GM12878 (cell line): Measurements from ENCODE around the gene SFSWAP. TPM values are rescaled to one million over a fixed set of nuclear protein-coding genes. Genes with fewer than 3 reads are reported as not detected.
"Not testable (repeated sequence)": the region's sequence is repeated elsewhere in the genome, so short reads cannot be mapped to it uniquely, and the experiment has no call there.

Experiments
- ATAC-seq: fragments of 200-7000 bp; cut with Tn5 transposase; 3 replicates; pipeline ENCODE4 v1.9.1; 2020; ENCODE audit warnings: mild to moderate bottlenecking, moderate library complexity
- BruUV-seq: library from RNA; stranded (reverse); fragments of 400-500 nt; replicated peaks from 2 replicates; lab custom pipeline; 2021; lab: Mats Ljungman, UMichigan
- CTCF ChIA-PET: fragments of 300-600 bp; sonication (Branson Sonifier 250); formaldehyde crosslinking; extraction: SDS; loops from one replicate; lab custom pipeline; 2021; ENCODE audit warnings: inconsistent platforms; lab: Yijun Ruan, JAX
- POLR2A ChIA-PET: fragments of 350-600 bp; formaldehyde crosslinking; extraction: SDS; loops from one replicate; lab custom pipeline; 2021; ENCODE audit warnings: inconsistent platforms; lab: Charles Lee
- RAD21 ChIA-PET: fragments of 300-600 bp; sonication (Branson Sonifier 250); formaldehyde crosslinking; loops from one replicate; lab custom pipeline; 2023; ENCODE audit warnings: antibody characterized with exemption; ENCODE audit not compliant: unreplicated experiment; lab: Charles Lee
- SMC1A ChIA-PET: fragments of 300-600 bp; sonication (Branson Sonifier 250); formaldehyde crosslinking; loops from one replicate; lab custom pipeline; 2023; ENCODE audit not compliant: unreplicated experiment, uncharacterized antibody; lab: Charles Lee
- DNase-seq: peaks from one replicate; pipeline ENCODE4 v3.0.0-alpha.2; 2011; ENCODE audit warnings: low read depth, low spot score
- FAIRE-seq: peaks from 3 replicates; lab custom pipeline; 2011; peaks lifted over from hg19 to GRCh38; lab: Jason Lieb, UNC
- H2AFZ ChIP-seq: 2 replicates; pipeline ENCODE4 v1.6.0; 2011; ENCODE audit warnings: low read depth, low read length, control low read depth; ENCODE audit not compliant: control insufficient read depth
- H3K27ac ChIP-seq: 2 replicates; pipeline ENCODE4 v1.5.1; 2011; ENCODE audit warnings: control low read depth; ENCODE audit not compliant: control insufficient read depth, insufficient read depth
- H3K27me3 ChIP-seq, 2 experiments: replicated peaks in 1 of 2; 2 replicates each; pipeline versions ENCODE4 v1.6.0 to v1.6.1; 2011; ENCODE audit warnings: low read length in 1 of 2; ENCODE audit not compliant: control insufficient read depth in 2 of 2, insufficient read depth in 2 of 2
- H3K36me3 ChIP-seq, 2 experiments: 2 replicates each; pipeline ENCODE4 v1.5.1; 2011; ENCODE audit warnings: low read length in 1 of 2; ENCODE audit not compliant: control insufficient read depth in 2 of 2, insufficient read depth in 2 of 2
- H3K4me1 ChIP-seq: 2 replicates; pipeline ENCODE4 v1.6.1; 2011; ENCODE audit warnings: mild to moderate bottlenecking, low read length, moderate library complexity, mixed read lengths; ENCODE audit not compliant: control insufficient read depth, insufficient read depth
- H3K4me2 ChIP-seq: 2 replicates; pipeline ENCODE4 v1.6.0; 2011; ENCODE audit warnings: control low read depth; ENCODE audit not compliant: control insufficient read depth, insufficient read depth
- H3K4me3 ChIP-seq: fragments of 200-600 bp; sonication (generic); 2 replicates; pipeline ENCODE4 v1.5.1; 2016
- H3K79me2 ChIP-seq: 2 replicates; pipeline ENCODE4 v1.6.0; 2011; ENCODE audit warnings: low read length; ENCODE audit not compliant: control insufficient read depth, insufficient read depth
- H3K9ac ChIP-seq: 2 replicates; pipeline ENCODE4 v1.8.0; 2011; ENCODE audit warnings: low read length, control low read depth, mixed read lengths; ENCODE audit not compliant: control insufficient read depth, insufficient read depth
- H3K9me3 ChIP-seq: replicated peaks from 3 replicates; pipeline ENCODE4 v1.5.1; 2011; ENCODE audit warnings: mild to moderate bottlenecking, low read length; ENCODE audit not compliant: control insufficient read depth, insufficient read depth
- H4K20me1 ChIP-seq: 2 replicates; pipeline ENCODE4 v1.6.0; 2011; ENCODE audit not compliant: control insufficient read depth, insufficient read depth
- WGBS: methylation state at CpG from one replicate; pipeline ENCODE4 v1.1.6; 2016; ENCODE audit warnings: low lambda C conversion rate; ENCODE audit not compliant: insufficient replicate concordance, insufficient coverage; ENCODE audit errors: missing lambda C conversion rate; 5-methylcytosine and 5-hydroxymethylcytosine counted together
- in situ Hi-C: fragments of 300-500 bp; cut with MboI; formaldehyde crosslinking; loops from 9 replicates; pipeline ENCODE4 v1.14.3; 2018; ENCODE audit warnings: mixed read lengths
- intact Hi-C: fragments of 100-400 bp; cut with micrococcal nuclease; formaldehyde crosslinking; loops from one replicate; pipeline ENCODE4 v1.14.2; 2022; ENCODE audit not compliant: unreplicated experiment
- polyA plus RNA-seq, 11 experiments: library from polyadenylated mRNA; depleted of rRNA in 4 of 11; unstranded in 6 of 11; stranded (reverse) in 5 of 11; fragments of >200 nt; fragmentation: Nextera tagmentation in 4 of 11; fragmentation: Illumina TruSeq in 1 of 11; extraction: Ambion mirVana in 4 of 11; extraction: Trizol in 1 of 11; gene quantifications; 1 replicate in 1 of 11; 2 replicates in 10 of 11; pipeline versions ENCODE4 v1.2.1 to v1.2.3, GENCODE V29; 2011 to 2016; ENCODE audit warnings: inconsistent platforms in 2 of 11, missing spikeins in 2 of 11, low read depth in 1 of 11
- total RNA-seq, 4 experiments: library from RNA; depleted of rRNA in 3 of 4; stranded (reverse); fragments of >200 nt in 3 of 4; fragmentation: Illumina TruSeq in 1 of 4; extraction: Trizol in 1 of 4; gene quantifications; 2 replicates each; pipeline versions ENCODE4 v1.2.1 to v1.2.3, GENCODE V29; 2013 to 2021

Gene SFSWAP
- total and polyA plus RNA-seq, 10 of the 15 experiments (the other 5 are each of a cell fraction or from before 2014, with no cell fraction given) = 1.8 to 48.6 (median 25.0) TPM

DNA sequence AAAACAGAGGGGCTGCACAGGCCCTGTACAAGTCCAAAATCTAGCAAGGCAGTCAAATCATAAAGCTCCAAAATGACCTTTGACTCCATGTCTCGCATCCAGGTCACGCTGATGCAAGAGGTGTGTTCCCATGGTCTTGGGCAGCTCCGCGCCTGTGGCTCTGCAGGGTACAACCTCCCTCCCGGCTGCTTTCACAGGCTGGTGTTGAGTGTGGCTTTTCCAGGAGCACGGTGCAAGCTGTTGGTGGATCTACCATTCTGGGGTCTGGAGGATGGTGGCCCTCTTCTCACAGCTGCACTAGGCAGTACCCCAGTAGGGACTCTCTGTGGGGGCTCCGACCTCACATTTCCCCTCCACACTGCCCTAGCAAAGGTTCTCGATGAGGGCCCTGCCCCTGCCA lies 32.5 kb downstream of the SFSWAP start:
- in situ Hi-C loops = not testable (repeated sequence)

DNA sequence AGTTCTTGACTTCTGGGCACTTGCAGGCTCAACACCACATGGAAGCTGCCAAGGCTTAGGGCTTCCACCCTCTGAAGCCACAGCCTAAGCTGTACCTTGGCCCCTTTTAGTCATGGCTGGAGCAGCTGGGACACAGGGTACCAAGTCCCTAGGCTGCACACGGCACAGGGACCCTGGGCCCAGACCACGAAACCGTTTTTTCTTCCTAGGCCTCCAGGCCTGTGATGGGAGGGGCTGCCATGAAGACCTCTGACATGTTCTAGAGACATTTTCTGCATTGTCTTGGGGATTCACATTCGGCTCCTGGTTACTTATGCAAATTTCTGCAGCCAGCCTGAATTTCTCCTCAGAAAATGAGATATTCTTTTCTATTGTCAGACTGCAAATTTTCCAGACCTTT lies 33.0 kb downstream of the SFSWAP start:
- H3K4me2 ChIP-seq, H3K79me2 ChIP-seq, H3K27me3 ChIP-seq, H2AFZ ChIP-seq, intact Hi-C loops, ATAC-seq, H3K4me1 ChIP-seq, DNase-seq, H4K20me1 ChIP-seq, SMC1A ChIA-PET, H3K27ac ChIP-seq, BruUV-seq, in situ Hi-C loops, POLR2A ChIA-PET, H3K9me3 ChIP-seq, CTCF ChIA-PET, H3K4me3 ChIP-seq, FAIRE-seq, RAD21 ChIA-PET, H3K9ac ChIP-seq: not testable (repeated sequence)
- WGBS = 87% methylated on average over 4 of the region's 4 CpGs
- H3K36me3 ChIP-seq = peaks cover 5 to 20% of the 10 kb centered on the region in 2 experiments

More for the DNA sequence above, 32.5 kb downstream of the SFSWAP start:
- H3K4me3 ChIP-seq, H3K79me2 ChIP-seq, FAIRE-seq, H4K20me1 ChIP-seq, CTCF ChIA-PET, intact Hi-C loops, ATAC-seq, H3K27me3 ChIP-seq, H3K4me2 ChIP-seq, H3K9ac ChIP-seq, RAD21 ChIA-PET, POLR2A ChIA-PET, BruUV-seq, H3K27ac ChIP-seq, H2AFZ ChIP-seq, SMC1A ChIA-PET, H3K4me1 ChIP-seq, DNase-seq, H3K9me3 ChIP-seq: not testable (repeated sequence)
- H3K36me3 ChIP-seq = peaks cover 5 to 20% of the 10 kb centered on the region in 2 experiments
- WGBS = over 99% methylated on average over 8 of the region's 8 CpGs

- H3K36me3 ChIP-seq = peaks cover 5 to 20% of the 10 kb centered on the region in 2 experiments
- H3K4me2 ChIP-seq, H3K27ac ChIP-seq, H3K9ac ChIP-seq, SMC1A ChIA-PET, FAIRE-seq, H3K9me3 ChIP-seq, H3K27me3 ChIP-seq, ATAC-seq, in situ Hi-C loops, POLR2A ChIA-PET, intact Hi-C loops, BruUV-seq, H2AFZ ChIP-seq, H3K4me1 ChIP-seq, RAD21 ChIA-PET, DNase-seq, H3K79me2 ChIP-seq, H3K4me3 ChIP-seq, H4K20me1 ChIP-seq: not testable (repeated sequence)
- CTCF ChIA-PET = interaction anchor here (0.6 kb wide), 1 partner anchor 11 kb away, joined by 3 read pairs; no protein-coding TSS in a partner anchor
- 100% methylated on average over 1 of the region's 1 CpG for WGBS
These were observed 33.8 kb downstream of the SFSWAP start for GRCh38 chr12:131744675-131745074.
